ENCODE measurements around the gene MGAT3.

The MGAT3 gene

DNA sequence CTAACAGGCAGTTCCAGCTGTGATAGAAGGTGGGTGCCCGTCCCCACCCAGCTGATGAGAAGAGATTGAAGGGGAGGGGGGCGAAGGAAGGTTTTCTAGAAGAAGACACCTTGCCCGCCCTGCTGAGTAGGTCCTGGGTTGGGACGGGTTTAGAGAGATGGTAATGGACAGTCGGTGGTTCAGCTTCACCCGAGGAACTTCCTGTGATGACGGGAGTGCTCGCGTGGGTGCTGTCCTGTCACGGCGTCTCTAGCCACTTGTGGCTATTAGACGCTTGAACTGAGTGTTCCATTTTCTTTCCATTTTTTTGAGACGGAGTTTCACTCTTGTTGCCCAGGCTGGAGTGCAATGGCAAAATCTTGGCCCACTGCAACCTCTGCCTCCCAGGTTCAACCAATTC, 27.6 kb upstream of the MGAT3 start:
- DNase-seq (ENCODE audit: low spot score), result no peak

GRCh38 chr22:39429916-39430575, 26.8 kb upstream of the MGAT3 start:
- no peak for DNase-seq (ENCODE audit: low spot score)

DNA sequence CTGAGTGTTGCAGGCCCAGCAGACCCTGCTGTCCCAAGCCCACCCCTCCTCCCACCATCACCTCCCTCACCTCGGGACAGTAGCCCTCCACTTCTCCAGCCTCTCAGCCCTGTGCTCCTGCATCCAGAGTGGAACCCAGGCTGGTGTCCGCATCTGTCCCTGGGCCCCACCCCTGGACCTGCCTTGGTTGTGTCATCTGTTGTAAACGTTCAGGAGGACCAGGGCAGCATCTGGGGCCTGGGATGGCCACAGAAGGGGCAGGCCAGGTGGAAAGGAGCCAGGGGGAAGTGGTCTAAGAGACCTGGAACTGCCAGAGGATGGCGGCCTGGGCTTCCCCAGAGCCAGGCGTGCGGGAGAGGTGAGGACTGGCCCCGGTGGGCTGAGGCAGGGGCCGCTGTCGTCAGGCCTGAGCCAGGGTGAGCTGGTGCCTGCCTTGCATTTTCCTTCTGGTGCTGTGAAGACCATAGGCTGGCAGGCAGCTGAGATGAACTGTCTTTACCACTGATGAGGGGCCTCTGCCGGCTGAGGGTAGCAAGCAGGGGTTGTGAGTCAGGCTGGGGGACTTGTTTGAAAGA, 26.1 kb upstream of the MGAT3 start:
- no peak for DNase-seq (ENCODE audit: low spot score)

GRCh38 chr22:39431216-39431801, 25.5 kb upstream of the MGAT3 start:
- DNase-seq (ENCODE audit: low spot score), result no peak

DNA sequence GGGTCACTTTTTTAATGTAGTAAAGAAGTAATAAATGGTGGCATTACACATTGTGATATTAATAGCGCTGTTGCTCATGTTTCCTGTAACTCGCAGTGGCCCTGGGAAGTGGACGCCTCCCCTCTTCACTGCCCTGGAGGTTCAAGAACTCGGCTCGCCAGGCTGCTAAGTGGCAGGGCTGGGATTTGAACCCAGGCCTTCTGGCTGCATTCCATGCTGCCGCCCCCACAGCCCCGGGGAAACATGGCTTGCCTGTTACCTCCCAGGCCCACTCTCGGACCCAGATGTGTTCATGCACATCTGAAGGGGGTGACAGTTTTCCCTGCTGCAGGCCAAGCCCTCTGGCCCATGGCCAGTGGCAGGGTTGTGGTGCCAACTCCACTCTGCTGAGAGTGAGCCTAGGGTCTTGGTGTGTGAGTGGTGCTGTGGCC, 25.0 kb upstream of the MGAT3 start:
- DNase-seq (ENCODE audit: low spot score), result no peak

GRCh38 chr22:39432361-39432811, 24.4 kb upstream of the MGAT3 start:
- DNase-seq (ENCODE audit: low spot score), result no peak

- DNase-seq (ENCODE audit: low spot score), result peak; percentile 87
These were observed 23.2 kb upstream of the MGAT3 start for GRCh38 chr22:39433476-39434242.

DNA sequence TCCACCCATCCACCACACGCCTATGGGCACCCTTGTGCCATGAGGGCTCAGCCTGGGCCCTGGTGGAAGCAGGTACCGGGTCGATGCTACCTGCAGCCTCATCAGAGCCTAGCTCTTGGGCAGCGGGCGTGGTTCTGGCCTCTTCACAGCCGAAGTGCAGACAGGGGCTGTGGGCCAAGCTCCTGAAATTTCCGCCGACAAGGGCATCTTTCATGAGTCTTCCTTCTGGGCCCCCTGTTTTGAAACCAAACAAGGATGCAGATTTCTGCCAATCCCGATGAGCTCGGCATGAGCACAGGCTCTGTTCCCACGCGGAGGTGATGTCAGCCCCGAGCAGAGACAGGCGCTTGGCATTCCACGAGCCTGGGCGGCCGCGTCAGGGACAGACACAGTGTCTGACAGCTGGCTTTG, 22.6 kb upstream of the MGAT3 start:
- DNase-seq (ENCODE audit: low spot score), result peak; percentile 91

GRCh38 chr22:39434721-39435120, 22.1 kb upstream of the MGAT3 start:
- DNase-seq (ENCODE audit: low spot score), result no peak

- no peak for DNase-seq (ENCODE audit: low spot score)
These were observed 21.2 kb upstream of the MGAT3 start for GRCh38 chr22:39435616-39436015.

- no peak for DNase-seq (ENCODE audit: low spot score)
These were observed 18.8 kb upstream of the MGAT3 start for GRCh38 chr22:39437791-39438704.

GRCh38 chr22:39439170-39439569, 17.6 kb upstream of the MGAT3 start:
- DNase-seq (ENCODE audit: low spot score), result no peak

DNA sequence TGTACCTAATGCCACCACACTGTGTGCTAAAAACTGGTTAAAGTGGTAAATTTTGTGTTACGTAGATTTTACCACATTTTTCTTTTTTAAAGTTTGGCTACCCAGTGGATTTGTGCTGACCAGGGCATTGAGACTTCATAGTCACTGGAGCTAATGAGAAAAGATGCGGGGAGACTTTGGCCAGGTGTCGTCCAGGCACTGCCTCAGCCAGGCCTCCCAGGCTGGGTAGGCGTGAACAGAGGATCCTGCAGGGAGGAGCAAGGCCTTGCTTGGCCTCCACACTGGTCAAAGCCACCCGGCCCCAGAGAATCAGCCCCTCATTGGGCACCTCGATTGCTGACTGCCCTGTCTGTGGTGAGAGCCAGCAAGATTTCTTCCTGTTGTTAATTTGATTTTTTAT, 13.4 kb upstream of the MGAT3 start:
- DNase-seq (ENCODE audit: low spot score), result no peak

DNA sequence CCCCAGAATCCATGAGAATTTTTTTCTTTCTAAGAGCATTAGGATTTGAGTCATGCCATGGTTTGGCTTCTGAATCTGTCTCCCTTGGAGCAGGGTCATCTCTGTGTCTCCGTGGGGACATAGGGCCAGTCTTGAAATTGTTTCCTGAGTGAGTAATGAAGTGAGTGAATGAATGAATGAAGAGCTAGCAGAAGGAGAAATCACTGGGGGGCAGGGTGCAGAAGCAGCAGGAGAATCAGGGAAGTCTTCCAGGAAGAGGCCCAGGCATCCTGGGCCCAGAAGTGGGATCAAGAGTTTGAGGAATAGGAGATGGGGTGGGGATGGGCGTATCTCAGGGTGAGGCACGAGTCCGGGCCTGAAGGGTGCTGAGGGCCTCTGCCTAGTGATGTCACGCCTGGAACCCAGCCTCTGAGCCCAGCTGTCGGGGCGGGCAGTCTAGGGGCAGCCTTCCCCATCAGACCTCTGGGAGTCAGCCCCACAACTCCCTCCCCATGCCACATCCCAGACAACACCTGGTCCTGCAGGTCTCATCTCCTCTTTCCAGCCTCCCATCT, 12.5 kb upstream of the MGAT3 start:
- no peak for DNase-seq (ENCODE audit: low spot score)

GRCh38 chr22:39444937-39445465, 11.8 kb upstream of the MGAT3 start:
- DNase-seq (ENCODE audit: low spot score), result no peak

- DNase-seq (ENCODE audit: low spot score), result no peak
These were observed 11.1 kb upstream of the MGAT3 start for GRCh38 chr22:39445678-39446077.

- DNase-seq (ENCODE audit: low spot score), result no peak
These were observed 10.5 kb upstream of the MGAT3 start for GRCh38 chr22:39446239-39446721.

DNA sequence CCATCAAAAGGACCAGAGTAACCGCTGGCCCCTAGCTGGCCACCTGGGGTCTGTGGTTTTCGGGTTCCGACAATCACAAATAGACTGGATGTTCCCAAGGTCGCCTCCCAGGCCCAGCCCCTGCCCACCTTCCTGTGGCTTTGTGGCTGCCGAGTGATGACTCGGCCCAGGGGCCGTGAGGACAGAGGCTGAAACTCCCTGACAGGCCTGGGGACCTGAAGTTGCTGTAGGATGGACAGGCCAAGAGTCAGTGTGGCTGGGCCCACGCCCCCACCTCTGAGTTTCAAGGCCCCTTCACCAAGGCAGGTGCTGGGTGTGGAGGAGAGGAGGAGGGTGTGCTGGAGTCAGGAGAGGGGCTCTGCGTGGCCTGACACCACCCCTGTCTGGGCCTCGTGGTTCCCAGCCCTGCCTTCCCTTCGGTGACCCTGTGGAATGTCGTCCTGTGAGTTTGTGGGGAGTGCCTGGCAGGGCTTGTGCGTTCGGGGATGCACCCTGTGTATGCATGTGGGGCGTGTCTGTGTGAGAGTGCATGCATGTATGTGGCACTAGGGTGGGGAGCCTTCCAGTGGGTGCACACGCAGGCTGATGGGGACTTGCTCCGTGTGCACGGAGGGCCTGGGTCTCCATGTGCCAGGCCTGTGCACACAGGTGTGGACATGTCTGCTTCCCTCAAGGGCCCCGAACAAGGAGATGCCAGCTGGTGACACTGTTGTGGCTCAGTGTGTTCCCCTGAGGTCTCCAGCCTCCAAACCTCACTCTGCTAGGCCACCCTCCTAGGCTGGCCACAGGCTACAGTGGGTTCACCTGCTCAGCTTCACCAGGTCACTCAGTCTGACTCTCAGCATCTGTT, 8.4 kb upstream of the MGAT3 start:
- DNase-seq (ENCODE audit: low spot score), result no peak

GRCh38 chr22:39449708-39450107, 7.1 kb upstream of the MGAT3 start:
- no peak for DNase-seq (ENCODE audit: low spot score)

All from pons (tissue), 1 donor.